Skeletal muscle tissue (tissue), 4 donors: Measurements from ENCODE around the gene SOCS7. TPM values are rescaled to one million over a fixed set of nuclear protein-coding genes. Genes with fewer than 3 reads are reported as not detected.

Experiments
- H3K27ac ChIP-seq: one replicate; pipeline ENCODE4 v1.7.0; 2013; ENCODE audit warnings: mild to moderate bottlenecking, low read depth, low read length, inconsistent platforms
- H3K27me3 ChIP-seq, 3 donors: one replicate each; pipeline ENCODE4 v1.7.0; 2013; ENCODE audit warnings: low read length in 3 of 3; ENCODE audit not compliant: control insufficient read depth in 3 of 3, insufficient read depth in 3 of 3
- H3K36me3 ChIP-seq, 3 donors: one replicate each; pipeline ENCODE4 v1.7.0; 2013; ENCODE audit warnings: low read length in 3 of 3; ENCODE audit not compliant: control insufficient read depth in 3 of 3, insufficient read depth in 3 of 3
- H3K4me1 ChIP-seq, 3 donors: one replicate each; pipeline ENCODE4 v1.7.0; 2013; ENCODE audit warnings: low read length in 3 of 3, mild to moderate bottlenecking in 3 of 3; ENCODE audit not compliant: control insufficient read depth in 3 of 3, insufficient read depth in 3 of 3
- H3K4me3 ChIP-seq, 3 donors: one replicate each; pipeline ENCODE4 v1.7.0; 2013; ENCODE audit warnings: low read length in 3 of 3
- H3K9ac ChIP-seq, 3 donors: one replicate each; pipeline ENCODE4 v1.7.0; 2013; ENCODE audit warnings: low read length in 3 of 3, mild to moderate bottlenecking in 3 of 3, moderate library complexity in 2 of 3, low read depth in 1 of 3
- H3K9me3 ChIP-seq, 3 donors: one replicate each; pipeline ENCODE4 v1.7.0; 2013; ENCODE audit warnings: low read length in 3 of 3; ENCODE audit not compliant: control insufficient read depth in 3 of 3
- total RNA-seq: library from RNA; depleted of rRNA; stranded (reverse); fragments of >200 nt; gene quantifications from one replicate; pipeline ENCODE4 v1.2.3, GENCODE V29; 2014
- donor health status: Osteomylitis.

The SOCS7 gene
- total RNA-seq, 1 donor from 2014 or later: 13.0 TPM

DNA sequence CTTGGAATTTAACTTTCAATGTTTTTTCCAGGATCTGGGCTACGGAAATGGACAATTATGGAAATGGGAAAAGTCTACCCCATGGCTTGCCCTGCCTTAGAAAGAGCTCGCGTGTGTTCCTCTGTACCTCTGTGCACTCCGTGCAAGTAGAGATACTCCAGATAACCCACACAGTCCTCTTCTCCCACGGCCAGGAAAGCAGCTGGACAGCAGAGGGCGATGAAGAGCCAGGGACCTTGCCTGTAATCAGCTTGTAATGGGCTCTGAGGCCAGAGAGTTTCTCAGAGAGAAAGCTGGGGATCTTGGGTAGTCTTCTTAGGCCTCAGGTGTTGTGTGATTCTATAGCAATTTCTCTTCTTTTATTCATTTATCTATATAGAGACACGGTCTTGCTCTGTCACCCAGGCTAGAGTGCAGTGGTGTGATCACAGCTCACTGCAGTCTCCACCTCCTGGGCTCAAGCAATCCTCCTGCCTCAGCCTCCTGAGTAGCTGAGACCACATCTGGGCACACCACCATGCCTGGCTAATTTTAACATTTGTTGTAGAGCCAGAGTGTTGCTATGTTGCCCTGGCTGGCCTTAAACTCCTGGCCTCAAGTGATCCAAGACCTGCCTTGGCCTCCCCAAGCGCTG is 2.4 kb upstream of the SOCS7 start:
- H3K9me3 ChIP-seq: no peaks in the 10 kb centered on the region
- H3K27ac ChIP-seq: no peak overlapping the region
- no peaks in the 10 kb centered on the region for H3K36me3 ChIP-seq
- peaks cover 0 to 3% (median 0%) of the 10 kb centered on the region in 3 donors for H3K27me3 ChIP-seq
- H3K4me3 ChIP-seq: no peak overlapping the region
- peaks cover 13 to 19% (median 18%) of the 10 kb centered on the region in 3 donors for H3K4me1 ChIP-seq
- no peak overlapping the region for H3K9ac ChIP-seq

DNA sequence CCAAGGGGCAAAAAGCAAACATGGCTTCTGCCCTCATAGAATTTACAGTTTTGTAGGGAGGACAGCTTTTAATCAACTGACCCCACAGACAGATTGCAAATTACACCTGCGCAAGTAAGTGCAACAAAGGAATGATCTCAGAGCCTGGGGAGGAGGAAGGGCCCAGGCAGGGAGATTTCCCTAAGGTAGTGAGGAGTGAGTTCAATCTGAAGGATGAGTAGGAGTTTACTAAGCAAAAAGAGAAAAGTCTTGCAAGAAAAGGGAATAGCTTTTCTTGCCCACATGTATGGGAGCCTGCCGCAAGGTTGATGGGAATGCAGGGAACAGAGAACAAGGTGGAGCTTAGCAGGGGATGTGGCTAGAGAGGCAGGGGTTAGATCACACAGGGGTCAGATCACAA is 1.6 kb upstream of the SOCS7 start:
- Histone ChIP-seq H3K9ac (no peak overlapping the region), H3K4me1 (peaks cover 21 to 27% (median 26%) of the 10 kb centered on the region in 3 donors), H3K27me3 (no peaks in the 10 kb centered on the region), H3K9me3 (no peaks in the 10 kb centered on the region), H3K27ac (no peak overlapping the region), H3K4me3 (no peak overlapping the region), H3K36me3 (no peaks in the 10 kb centered on the region)

DNA sequence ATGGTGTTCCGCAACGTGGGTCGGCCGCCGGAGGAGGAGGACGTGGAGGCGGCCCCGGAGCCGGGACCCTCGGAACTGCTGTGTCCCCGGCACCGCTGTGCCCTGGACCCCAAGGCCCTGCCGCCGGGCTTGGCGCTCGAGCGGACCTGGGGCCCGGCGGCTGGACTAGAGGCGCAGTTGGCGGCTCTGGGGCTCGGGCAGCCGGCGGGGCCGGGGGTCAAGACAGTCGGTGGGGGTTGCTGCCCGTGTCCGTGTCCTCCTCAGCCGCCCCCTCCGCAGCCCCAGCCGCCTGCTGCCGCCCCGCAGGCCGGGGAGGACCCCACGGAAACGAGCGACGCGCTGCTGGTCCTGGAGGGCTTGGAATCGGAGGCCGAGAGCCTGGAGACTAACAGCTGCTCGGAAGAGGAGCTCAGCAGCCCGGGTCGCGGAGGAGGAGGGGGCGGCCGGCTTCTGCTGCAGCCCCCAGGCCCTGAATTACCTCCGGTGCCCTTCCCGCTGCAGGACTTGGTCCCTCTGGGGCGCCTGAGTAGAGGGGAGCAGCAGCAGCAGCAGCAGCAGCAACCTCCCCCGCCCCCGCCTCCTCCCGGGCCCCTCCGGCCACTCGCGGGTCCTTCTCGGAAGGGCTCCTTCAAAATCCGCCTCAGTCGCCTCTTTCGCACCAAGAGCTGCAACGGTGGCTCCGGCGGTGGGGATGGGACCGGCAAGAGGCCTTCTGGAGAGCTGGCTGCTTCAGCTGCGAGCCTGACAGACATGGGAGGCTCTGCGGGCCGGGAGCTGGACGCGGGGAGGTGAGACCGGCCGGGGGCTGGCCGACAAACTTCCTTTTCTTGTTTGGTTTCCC is 821 bp downstream of the SOCS7 start:
- no peaks in the 10 kb centered on the region for H3K27me3 ChIP-seq
- H3K27ac ChIP-seq: peak overlapping the region; percentile 81
- no peaks in the 10 kb centered on the region for H3K9me3 ChIP-seq
- peak overlapping the region; percentile 80 to 88 (median 85) for H3K9ac ChIP-seq
- H3K4me1 ChIP-seq: peaks cover 39 to 46% (median 40%) of the 10 kb centered on the region in 3 donors
- no peaks in the 10 kb centered on the region for H3K36me3 ChIP-seq
- H3K4me3 ChIP-seq: peak overlapping the region; percentile 74 to 83 (median 79)

DNA sequence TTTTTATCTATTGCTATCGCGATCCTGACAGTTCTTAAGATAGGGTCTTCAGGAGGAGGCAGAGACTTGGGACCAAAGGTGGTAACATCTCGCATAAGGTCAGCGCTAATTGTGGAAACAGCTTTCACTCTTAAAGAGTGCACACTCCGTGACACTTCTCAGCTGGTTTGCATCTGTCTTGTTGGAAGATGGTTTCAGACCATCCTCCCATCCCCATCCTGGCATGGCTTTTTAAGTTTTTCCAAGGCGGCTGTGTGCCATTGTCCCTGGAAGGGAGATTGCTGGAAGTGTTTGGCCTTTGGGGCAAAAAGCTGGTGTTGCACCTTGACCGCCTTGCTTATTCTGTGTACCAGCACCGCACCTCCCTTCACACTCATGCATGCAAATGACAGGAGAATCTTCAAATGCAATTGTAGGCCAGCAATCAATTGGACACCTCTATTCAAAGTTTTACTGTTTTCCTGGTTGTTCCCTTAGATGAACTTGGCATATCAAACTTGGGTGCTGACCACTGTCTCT is 1.5 kb downstream of the SOCS7 start:
- H3K27ac ChIP-seq: peak overlapping the region; percentile 81
- no peaks in the 10 kb centered on the region for H3K36me3 ChIP-seq
- H3K27me3 ChIP-seq: no peaks in the 10 kb centered on the region
- H3K4me3 ChIP-seq: peak overlapping the region; percentile 74 to 83 (median 79)
- H3K9ac ChIP-seq: peak overlapping the region; percentile 80 to 88 (median 85)
- H3K4me1 ChIP-seq: peaks cover 44 to 52% (median 47%) of the 10 kb centered on the region in 3 donors
- H3K9me3 ChIP-seq: no peaks in the 10 kb centered on the region

DNA sequence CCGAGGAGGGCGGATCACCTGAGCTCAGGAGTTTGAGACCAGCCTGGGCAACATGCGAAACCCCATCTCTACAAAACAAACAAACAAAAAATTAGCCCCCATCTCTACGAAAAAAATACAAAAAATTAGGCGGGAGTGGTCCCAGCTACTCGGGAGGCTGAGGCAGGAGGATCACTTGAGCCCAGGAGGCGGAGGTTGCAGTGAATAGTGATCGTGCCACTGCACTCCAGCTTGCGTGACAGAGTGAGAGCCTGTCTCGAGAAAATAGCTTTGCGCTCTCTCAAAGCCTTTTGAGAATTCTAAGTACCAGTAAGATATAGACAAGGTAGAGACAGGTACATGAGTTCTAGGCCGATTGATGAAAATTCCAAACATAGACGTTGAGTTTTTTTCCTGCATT is 2.0 kb downstream of the SOCS7 start:
- Histone ChIP-seq H3K27ac (peak overlapping the region; percentile 81), H3K4me3 (peak overlapping the region; percentile 59 to 79 (median 74)), H3K9me3 (no peaks in the 10 kb centered on the region), H3K9ac (peak overlapping the region; percentile 17 to 88 (median 80)), H3K27me3 (no peaks in the 10 kb centered on the region), H3K4me1 (peaks cover 48 to 57% (median 53%) of the 10 kb centered on the region in 3 donors), H3K36me3 (no peaks in the 10 kb centered on the region)

DNA sequence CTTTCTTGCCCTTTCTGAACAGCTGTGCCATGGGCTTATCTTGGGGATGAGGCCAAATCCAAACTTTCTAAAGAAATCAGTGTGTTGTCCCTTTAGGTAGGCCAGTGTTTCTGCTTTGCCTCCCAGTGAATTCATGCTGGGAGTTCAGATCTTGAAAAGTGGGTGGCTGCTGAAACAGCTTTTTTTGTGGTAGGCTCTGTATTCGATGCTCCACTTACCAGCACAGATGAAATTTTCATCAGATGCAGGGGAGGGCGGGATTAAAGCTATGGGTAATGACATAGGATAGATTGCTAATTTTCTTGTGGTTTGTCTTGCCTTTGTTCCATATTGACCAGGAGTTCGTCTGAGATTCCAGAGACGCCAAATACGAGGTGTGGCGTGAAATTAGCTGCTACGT is 2.8 kb downstream of the SOCS7 start:
- H3K4me1 ChIP-seq: peaks cover 54 to 64% (median 58%) of the 10 kb centered on the region in 3 donors
- H3K36me3 ChIP-seq: no peaks in the 10 kb centered on the region
- H3K9ac ChIP-seq: peak overlapping the region in 1 of 3 donors; percentile 11
- H3K27ac ChIP-seq: no peak overlapping the region
- no peaks in the 10 kb centered on the region for H3K9me3 ChIP-seq
- peak overlapping the region in 2 of 3 donors; percentile 2 to 7 for H3K4me3 ChIP-seq
- no peaks in the 10 kb centered on the region for H3K27me3 ChIP-seq

DNA sequence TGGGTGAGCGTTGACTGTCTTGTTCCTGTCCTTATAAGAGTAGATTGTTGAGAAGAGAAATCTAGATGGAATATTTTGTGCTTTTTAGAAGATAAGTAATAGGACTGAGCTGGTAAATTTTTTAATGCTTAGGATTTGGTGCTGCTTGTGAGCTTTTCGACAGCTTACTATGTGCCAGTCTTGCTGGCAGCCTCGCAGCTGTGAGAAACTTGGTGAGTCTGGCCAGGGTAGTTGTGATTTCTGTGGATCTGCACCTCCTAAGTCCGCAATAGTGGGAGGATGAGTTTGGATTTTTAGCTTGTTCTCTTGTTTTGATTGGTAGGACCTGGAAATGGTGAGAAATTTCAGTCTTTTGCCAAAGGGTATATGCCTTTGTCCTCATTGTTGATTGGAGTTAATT is 3.6 kb downstream of the SOCS7 start:
- Histone ChIP-seq H3K4me3 (no peak overlapping the region), H3K36me3 (no peaks in the 10 kb centered on the region), H3K9me3 (no peaks in the 10 kb centered on the region), H3K4me1 (peaks cover 54 to 64% (median 58%) of the 10 kb centered on the region in 3 donors), H3K27me3 (no peaks in the 10 kb centered on the region), H3K27ac (no peak overlapping the region), H3K9ac (peak overlapping the region in 2 of 3 donors; percentile 11 to 42)

DNA sequence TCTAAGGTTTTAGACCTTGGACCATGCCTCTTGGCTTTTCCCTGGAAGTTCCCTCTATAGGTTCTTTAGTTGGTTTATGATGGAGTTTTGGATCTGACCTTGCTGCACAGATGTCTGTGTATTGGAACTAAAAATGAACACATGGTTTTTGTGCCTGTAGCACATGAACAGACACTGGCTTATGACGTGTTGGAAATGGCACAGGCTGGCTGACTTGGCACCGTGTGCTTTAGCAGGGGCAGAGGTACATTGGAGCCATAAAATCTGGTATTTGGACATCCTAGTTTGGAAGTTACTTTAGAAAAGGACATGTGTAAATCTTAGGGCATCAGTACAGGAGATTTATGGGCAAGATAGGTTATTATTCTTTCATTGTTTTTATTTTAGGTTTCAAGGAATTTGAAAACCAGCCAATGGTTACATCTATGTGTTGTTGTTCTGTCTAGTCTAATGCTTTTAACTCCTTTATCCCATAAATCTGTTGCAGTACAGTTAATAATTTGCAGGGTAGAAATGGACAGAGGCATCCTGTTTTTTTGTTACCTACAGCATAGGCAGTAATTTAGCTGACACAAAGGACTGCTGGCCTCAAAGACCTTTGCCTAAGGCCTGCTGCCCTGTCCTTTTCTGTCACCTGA is 6.0 kb downstream of the SOCS7 start:
- Histone ChIP-seq H3K27me3 (no peaks in the 10 kb centered on the region), H3K9ac (peak overlapping the region in 2 of 3 donors; percentile 7 to 13), H3K4me3 (no peak overlapping the region), H3K9me3 (no peaks in the 10 kb centered on the region), H3K27ac (peak overlapping the region; percentile 50), H3K36me3 (no peaks in the 10 kb centered on the region), H3K4me1 (peaks cover 54 to 67% (median 60%) of the 10 kb centered on the region in 3 donors)

DNA sequence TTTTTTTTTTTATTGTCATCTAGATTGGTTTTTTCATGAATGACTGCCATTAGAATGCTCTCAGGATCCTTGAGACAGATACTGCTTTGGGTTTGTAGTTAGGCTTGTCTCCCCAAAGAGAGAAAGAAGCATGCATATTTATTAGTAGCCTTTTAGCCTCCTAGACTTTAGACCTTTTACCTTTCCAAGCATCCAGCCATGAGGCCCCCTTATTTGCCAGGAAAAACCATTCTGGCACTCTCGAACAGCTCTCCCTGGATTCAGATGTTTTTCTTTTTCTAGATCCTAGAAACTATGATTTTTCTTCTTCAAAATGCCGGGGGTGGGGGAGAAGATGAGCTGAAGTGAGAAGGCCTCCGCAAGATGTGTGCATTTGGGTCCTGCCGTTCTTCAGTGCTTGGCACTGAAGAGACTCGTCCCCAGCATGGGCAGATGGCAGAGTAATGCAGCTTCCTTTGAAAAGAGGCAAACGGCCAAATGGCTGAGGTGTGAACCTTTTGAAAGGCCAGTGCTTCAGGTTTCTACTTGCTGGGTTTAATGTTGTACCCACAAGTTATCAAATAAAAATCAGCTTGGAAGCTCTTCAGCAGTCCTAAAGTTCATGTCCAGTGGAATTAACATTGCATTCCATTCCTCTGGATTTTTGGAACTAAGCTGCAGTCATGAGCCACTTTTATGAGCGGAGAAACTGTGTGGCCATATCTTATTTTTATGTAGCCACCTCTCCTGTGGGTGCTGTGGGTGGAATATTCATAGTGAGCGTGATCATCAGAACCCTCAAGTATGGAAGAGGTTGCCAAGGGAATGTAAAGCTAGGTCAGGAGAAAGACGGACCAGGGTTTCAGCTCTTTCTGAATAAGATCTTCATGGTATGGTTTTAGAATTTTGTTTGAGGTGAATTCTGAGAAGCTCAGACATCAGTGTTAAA is 7.2 kb downstream of the SOCS7 start:
- Histone ChIP-seq H3K4me3 (peak overlapping the region in 1 of 3 donors; percentile 33), H3K36me3 (peaks cover 0 to 7% (median 6%) of the 10 kb centered on the region in 3 donors), H3K4me1 (peaks cover 45 to 57% (median 52%) of the 10 kb centered on the region in 3 donors), H3K9ac (peak overlapping the region in 2 of 3 donors; percentile 23 to 35), H3K9me3 (no peaks in the 10 kb centered on the region), H3K27ac (peak overlapping the region; percentile 23), H3K27me3 (no peaks in the 10 kb centered on the region)
